HUDEP-2 (cell line): ENCODE measurements around the gene ADGRL3.
"Not testable (repeated sequence)": the region's sequence is repeated elsewhere in the genome, so short reads cannot be mapped to it uniquely, and the experiment has no call there.

Experiments used
- DNase-seq, 76 experiments: peaks; one replicate each; lab custom pipeline; 2025; ENCODE audit not compliant: unreplicated experiment in 76 of 76; lab: John Stamatoyannopoulos, UW

ADGRL3 gene

DNA sequence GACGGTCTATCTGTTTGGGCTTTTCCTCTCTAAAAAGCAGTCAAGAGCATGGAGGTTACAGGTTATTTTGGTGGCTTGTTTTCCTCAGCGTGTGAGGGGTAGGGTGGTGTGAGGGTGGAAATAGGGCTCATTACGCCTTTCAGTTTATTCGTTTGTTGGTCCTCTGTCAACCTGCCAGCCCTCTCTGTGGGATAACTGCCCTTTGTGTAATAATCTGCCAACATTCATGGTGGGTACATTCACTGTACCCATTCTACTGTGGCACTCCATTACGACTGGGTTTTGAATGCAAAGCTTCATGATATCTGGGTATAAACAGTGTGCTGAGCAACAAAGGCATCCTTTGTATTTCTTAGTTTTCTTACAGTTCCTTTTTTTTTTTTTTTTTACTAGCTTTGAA, 136.4 kb downstream of the ADGRL3 start:
- DNase-seq, result no peak

DNA sequence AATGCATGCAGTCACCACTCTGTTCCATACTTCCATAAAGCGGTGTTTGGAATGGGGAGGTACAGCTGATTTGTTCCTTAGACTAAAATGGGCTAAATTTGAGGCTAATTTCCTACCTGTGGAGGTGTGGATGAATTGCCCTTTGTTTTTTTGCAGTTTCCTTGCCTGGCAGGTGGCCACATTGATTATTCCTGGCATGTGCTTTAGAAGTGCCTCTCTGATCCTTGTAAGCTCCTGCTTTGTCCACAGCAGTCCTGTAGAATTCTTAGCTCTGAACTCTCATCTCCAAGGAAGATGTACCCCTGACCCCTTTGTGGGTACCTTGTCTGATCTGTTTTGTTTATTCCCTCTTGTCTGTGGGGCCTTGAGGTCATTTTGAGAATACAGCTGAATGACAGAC, 136.8 kb downstream of the ADGRL3 start:
- DNase-seq, result no peak

DNA sequence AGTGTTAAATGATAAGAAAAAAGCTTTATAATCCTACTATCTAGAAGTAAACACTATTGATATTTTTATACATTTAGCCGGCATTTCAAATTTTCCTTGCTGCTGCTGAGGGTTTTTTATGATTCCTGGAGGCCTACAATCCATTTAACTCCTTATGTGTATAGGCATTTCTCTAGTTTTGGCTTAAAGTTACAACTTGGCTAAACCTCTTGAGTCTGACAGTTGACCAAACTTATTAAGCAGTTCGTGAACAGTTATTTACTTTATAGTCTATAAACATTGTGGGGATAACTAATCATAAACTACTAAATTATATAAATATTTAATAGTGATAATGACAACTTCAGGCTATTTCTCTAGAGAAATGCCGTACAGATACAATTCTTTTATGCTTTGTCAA, 141.9 kb downstream of the ADGRL3 start:
- no peak for DNase-seq

DNA sequence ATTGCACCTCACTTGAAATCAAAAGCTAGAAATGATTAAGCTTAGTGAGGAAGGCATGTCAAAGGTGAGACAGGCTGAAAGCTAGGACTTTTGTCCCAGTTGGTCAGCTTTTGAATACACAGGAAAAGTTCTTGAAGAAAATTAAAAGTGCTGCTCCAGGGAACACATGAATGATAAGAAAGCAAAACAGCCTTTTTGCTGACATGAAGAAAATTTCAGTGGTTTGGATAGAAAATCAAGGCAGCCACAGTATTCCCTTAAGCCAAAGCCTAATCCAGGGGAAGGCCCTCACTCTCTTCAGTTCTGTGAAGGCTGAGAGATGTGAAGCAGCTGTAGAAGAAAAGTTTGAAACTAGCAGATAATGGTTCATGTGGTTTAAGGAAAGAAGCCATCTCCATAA, 150.8 kb downstream of the ADGRL3 start:
- DNase-seq, result no peak

DNA sequence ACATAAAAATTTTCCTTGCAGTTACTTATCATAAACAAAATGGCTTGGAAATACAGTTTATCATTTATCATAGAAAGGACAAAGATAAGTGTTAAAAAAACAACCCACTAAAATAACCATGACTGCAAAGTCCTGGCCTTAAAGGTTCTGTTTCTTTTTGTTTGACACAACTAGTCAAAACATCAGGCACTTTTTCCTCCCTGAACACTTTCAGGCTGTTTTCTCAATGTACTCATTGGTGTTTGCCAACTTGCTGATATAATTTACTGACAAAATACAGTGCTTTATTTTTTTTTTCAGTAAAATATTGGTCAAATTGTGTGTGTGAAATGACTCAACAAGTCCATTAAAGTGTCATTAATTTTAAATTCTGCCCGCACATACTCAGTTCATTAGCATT, 156.6 kb downstream of the ADGRL3 start:
- DNase-seq, result no peak

DNA sequence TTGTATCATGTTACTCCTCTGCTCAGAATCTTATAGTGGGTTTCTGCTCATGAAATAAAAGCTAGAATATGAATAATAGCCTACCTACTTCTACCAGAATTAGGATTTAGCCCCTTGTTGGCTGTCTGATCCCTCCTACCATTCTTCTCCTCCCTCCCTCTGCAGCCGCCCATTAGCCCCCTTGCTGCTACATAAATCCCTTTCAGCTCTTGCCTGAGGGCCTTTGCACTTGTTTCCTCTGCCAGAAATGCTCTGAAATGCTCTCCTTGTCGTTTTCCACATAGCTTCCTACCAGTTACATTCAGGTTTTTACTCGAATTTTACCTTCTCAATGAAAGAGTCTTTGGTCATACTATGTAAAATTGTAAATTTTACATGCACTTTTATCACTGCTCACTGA, 159.2 kb downstream of the ADGRL3 start:
- DNase-seq, result no peak

DNA sequence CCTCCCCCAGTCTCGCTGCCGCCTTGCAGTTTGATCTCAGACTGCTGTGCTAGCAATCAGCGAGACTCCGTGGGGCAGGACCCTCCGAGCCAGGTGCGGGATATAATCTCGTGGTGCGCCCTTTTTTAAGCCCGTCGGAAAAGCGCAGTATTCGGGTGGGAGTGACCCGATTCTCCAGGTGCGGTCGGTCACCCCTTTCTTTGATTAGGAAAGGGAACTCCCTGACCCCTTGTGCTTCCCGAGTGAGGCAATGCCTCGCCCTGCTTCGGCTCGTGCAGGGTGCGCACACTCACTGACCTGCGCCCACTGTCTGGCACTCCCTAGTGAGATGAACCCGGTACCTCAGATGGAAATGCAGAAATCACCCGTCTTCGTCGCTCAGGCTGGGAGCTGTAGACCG, 172.7 kb downstream of the ADGRL3 start:
- not testable (repeated sequence) for DNase-seq

DNA sequence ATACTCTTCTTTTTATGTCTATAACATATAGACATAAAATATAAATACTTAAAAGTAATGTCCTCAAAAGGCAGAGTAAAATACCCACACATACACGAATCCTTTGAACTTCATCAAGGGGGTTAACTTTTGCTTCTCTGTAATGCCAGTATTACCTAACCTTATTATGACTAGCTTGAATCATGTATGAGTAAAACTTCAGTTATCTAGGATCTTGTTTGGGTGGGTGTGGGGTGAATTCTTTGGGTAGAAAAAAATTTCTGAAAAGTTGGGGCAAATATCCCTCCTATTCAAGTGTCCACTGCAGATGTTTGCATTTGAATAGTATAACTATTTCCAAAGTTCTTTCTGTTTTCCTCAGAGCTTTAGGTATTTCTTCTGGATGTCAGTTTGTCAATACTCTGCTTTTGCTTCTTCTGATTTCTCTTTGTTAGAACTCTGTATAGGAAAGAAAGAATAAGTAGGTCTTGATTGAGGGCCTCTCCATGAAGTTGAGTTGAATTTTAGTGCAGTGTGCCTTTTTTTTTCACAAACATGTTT, 173.8 kb downstream of the ADGRL3 start:
- DNase-seq, result no peak

DNA sequence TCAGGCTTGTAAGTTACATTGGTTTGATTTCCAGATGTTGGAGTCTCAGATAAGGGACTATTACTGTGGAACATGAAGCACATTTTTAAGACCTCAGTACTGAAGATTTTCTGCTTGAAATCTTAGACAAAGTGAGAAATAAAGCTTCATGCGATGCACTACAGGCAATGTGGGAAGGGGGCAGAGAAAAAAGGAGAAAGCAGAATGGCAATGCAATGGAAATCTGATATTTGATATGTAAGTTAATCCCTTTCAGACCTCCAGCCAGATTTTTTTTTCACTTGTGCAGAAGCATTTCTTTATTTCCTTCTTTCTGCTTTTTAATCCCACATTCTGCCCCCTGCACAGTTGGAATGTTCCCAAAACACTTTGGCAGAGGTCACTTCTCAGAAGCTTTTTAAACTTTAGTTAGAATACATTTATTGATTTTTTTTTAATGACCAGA, 174.3 kb downstream of the ADGRL3 start:
- DNase-seq, result no peak

DNA sequence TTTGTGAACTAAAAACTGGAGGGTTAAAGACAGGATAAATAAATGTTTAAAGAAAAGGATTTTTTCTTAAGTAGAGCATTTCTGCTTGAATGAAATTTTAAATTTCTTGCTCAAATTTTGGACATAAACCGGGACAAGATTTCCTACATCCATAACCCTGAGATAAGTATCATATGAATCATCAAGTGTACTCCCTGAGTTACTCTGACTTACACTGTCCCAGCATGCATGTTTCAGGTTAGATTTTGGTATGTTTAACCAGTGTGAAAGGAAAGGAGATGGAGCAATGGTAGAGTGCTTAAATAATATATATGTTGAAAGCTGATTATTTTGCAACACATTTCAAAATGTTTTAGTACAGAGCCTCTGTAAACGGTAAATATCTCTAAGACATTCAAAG, 175.2 kb downstream of the ADGRL3 start:
- DNase-seq, result no peak

DNA sequence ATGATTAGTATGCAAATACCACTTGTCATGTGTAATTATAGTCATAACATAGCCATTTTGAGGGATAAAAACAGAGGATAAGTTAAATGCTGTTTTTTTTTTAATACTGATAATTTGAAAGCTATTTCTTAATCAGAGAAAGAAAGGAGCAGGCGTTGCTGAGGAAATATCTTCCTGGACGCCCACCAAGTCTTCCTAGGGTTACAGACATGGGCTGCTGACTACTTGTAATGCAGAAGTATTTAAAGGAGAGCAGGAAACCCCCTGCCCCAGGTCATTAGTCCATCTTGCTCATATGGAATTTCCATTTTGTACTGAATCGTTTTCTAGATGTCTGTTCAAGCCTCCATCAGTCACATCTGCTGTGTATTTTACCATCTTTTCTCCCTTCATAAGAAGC, 176.2 kb downstream of the ADGRL3 start:
- DNase-seq, result no peak

DNA sequence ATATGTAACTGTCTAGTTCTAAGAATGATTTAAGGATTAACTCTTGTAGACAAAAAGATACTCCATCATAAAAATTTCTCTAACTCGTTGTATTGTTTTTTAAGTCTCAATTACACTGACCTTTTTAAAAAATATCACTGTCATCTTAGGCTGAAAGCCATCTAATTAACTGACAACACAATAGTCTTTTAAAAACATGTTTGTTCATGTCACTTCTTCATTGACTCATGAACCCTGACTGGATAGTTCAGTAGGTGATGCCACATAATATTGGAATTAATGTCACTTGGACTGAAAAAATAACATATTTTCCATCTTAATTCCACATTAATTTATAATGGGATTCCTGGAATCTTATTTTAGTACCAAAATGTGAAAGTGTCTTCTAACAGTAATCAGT, 179.3 kb downstream of the ADGRL3 start:
- DNase-seq, result no peak

DNA sequence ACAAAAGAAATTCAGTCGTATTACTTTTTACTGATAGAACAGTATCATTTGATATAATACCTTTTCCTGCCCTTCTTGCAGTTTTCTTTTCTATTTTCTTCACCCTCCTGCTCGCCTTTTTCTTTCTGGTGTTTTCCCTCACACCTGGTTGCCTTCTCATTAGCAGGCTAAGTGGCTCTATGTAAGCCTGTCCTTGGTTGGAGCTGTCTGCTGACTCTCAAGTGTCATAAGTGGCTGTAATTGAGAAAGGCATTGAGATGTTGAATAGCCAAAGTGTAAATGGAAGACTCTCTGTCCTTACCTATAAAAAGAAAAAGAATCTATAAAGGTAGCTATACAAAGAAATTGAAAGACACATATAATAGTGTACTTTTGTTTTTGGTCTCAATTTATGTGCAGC, 180.7 kb downstream of the ADGRL3 start:
- DNase-seq, result no peak

DNA sequence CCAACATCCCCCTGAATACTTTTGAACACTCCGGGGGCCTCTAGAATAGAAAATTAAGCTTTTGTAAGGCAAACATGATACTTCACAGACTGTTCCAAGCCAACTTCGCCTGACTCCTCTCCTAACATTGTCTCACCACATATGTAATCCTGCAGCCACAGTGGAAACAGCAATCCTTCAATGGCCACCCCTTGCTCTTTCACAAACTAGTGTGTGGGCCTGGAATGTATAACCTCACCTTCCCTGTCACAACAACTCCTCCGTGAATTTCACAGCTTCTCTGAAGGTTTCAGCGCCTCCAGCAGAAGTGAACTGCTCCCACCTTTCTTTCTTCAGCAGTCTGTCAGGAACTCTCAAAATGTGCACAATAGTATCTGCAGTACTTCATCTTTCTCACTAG, 185.1 kb downstream of the ADGRL3 start:
- no peak for DNase-seq

DNA sequence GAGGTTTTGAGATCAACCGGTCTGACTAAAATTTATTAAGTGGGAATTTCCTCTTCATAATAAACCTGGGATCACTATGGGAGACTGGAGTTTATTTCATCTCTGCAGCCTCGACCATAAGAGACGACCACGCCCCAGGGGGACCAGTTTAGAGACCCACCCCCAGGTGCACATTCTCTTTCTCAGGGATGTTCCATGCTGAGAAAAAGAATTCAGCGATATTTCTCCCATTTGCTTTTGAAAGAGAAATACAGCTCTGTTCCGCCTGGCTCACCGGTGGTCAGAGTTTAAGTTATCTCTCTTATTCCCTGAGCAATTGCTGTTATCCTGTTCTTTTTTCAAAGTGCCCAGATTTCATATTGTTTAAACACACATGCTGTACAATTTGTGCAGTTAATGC, 187.2 kb downstream of the ADGRL3 start:
- not testable (repeated sequence) for DNase-seq

DNA sequence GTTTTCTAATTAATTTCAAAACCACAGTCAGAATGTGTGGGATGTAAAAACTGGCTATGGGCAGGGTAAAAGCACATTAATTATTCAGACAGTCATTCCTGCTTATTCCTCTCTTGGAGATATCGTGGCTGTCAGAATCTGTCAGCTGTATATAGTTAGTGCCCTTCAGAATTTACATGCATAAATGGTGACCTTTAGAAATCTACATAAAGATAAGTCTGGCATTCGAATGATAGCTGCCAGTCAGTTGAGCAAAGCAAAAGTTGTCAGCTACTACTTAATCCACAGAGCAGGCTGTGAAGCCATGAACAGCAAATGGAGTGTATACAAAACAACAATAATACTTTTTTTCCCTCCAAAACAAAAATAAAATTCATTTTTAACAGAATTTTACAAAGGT, 189.5 kb downstream of the ADGRL3 start:
- DNase-seq, result no peak

DNA sequence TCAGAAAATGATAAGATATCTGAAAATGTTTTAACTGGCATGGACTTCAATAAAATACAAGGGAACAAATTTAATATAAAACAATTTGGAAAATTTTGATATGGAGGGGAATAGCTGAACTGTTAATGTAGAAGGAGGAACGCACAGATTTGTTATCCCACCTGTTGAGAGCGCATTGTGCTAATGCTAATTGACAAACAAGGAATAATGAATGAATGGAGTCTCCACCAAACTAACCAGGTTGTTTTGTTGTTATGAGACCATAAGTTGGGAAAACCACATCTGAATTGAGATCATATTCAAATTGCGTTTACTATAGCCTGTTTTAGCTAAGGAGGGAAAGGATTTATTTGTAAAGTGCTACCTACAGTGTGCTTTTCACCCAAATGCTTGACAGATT, 195.6 kb downstream of the ADGRL3 start:
- no peak for DNase-seq

DNA sequence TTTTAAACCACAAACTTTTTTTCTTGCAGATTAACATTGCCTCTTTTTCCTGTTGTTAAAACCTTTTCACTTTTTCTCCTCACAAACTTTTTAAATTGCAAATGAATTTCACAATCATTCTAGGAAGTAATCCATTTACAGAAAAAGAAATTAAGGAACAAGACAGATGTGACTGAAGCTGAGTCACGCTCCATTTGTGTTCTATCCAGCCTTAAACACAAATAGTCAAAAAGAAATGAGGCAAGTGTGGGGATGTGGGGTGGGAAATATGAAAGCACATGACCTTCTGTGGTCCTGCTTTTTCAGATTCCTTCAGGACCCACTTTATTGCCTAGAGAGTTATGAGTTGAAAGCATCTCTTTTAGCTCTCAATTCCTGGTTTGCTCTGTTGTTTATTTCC, 197.0 kb downstream of the ADGRL3 start:
- no peak for DNase-seq

DNA sequence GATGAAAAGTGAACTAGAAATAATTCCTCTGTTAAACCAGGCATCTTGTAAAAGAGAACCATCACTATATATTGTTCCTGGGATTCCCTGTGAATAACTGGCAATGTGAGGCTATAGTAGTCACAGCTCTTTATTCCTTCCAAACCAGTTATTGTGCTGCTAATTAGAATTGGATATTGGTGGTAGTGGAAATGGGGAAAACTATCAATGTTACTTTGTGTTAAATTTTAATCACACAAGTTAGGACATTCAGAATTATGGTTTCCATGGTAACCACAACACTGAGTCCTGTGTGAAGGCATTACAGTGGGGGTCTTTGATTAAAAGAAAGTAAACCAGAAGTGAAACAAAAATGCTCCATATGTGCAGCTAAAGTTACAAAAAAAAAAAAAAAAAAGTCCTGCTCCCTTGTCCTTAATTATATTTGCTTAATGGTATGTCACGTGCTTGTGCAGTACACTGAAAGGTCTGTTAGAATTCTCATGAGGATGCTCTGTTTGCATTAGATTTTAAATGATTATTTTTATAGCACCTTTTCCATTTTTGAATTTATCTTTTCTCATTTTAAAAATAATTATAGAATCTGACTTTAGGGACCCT, 200.4 kb downstream of the ADGRL3 start:
- no peak for DNase-seq

DNA sequence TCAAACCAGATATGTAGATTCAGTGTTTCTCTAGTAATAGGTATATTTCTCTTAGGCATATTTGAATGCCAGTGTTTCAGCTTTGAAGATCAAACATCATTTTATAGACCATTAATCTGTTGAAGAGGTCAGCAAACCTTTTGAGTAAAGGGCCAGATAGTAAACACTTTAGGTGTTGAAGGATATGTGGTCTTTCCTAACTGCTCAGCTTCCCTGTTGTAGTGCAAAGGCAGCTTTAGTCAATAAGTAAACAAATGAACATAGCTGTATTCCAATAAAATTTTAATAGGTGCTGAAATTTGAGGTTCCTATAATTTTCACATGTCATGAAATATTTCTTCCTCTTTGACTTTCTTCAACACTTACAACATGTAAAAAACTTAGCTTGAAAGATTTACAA, 201.6 kb downstream of the ADGRL3 start:
- DNase-seq, result no peak

DNA sequence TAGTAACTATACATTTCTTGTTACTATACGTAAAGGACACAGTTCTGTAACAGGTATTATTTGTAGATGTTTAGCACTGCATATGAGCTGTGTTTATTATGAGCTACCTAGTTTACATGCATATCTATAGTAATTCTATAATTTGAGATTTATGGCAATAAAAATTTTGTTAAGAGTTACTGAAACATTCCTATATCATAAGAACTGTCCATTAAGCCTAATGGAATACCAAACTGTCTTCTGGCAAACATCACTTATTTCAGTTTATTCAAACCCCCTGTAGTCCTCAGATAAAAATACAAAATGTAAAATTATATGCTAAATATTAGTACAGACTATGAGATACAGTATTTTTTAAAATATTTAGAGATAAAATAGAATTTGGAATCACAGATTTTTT, 205.2 kb downstream of the ADGRL3 start:
- DNase-seq, result no peak

DNA sequence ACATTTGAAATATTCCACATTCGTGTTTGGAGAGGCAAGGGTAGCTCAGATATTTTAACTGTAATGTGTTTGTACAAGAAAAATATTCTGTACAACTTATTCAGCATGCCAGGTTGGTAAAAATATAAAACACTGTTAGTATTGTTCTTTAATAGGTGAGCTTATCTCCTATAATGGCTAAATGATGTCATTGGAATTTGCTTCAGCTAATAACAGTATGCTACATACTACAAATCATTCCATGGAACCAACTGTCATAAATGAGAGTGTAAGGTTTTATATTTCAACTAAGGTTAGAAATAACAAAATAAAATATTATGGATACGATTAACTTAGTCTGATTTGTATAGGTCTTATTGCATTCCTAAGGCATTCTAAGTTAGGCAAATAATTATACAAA, 206.6 kb downstream of the ADGRL3 start:
- no peak for DNase-seq
